DMS79 (cell line): ENCODE data around the gene PAIP2B.
"Not testable (repeated sequence)": the region's sequence is repeated elsewhere in the genome, so short reads cannot be mapped to it uniquely, and the experiment has no call there.

ENCODE experiments used
- DNase-seq: peaks from one replicate; lab custom pipeline; 2025; lab: John Stamatoyannopoulos, UW

PAIP2B gene

GRCh38 chr2:71216501-71216900 lies 10.4 kb downstream of the PAIP2B start:
- DNase-seq, result no peak

GRCh38 chr2:71215447-71215846 lies 11.5 kb downstream of the PAIP2B start:
- DNase-seq, result no peak

GRCh38 chr2:71212336-71212735 lies 14.6 kb downstream of the PAIP2B start:
- no peak for DNase-seq

GRCh38 chr2:71210292-71210691 lies 16.6 kb downstream of the PAIP2B start:
- no peak for DNase-seq

- DNase-seq, result no peak
Measured at GRCh38 chr2:71208756-71209155, 18.1 kb downstream of the PAIP2B start.

- DNase-seq, result no peak
Measured at GRCh38 chr2:71207601-71208000, 19.3 kb downstream of the PAIP2B start.

GRCh38 chr2:71206271-71206670 lies 20.6 kb downstream of the PAIP2B start:
- no peak for DNase-seq

GRCh38 chr2:71191570-71191943 lies 35.3 kb downstream of the PAIP2B start:
- no peak for DNase-seq

- no peak for DNase-seq
Measured at GRCh38 chr2:71190656-71191569, 36.0 kb downstream of the PAIP2B start.

- DNase-seq, result no peak
Measured at GRCh38 chr2:71187589-71187988, 39.3 kb downstream of the PAIP2B start.

GRCh38 chr2:71186973-71187372 lies 39.9 kb downstream of the PAIP2B start:
- DNase-seq, result no peak

- not testable (repeated sequence) for DNase-seq
Measured at GRCh38 chr2:71183306-71184115, 43.4 kb downstream of the PAIP2B start.

- no peak for DNase-seq
Measured at GRCh38 chr2:71181316-71181715, 45.6 kb downstream of the PAIP2B start.

GRCh38 chr2:71178836-71179235 lies 48.1 kb downstream of the PAIP2B start:
- peak; percentile 41 for DNase-seq

- DNase-seq, result no peak
Measured at GRCh38 chr2:71174207-71174606, 52.7 kb downstream of the PAIP2B start.

- DNase-seq, result no peak
Measured at GRCh38 chr2:71173096-71173495, 53.8 kb downstream of the PAIP2B start.

- no peak for DNase-seq
Measured at GRCh38 chr2:71166812-71167211, 60.1 kb downstream of the PAIP2B start.

- peak; percentile 10 for DNase-seq
Measured at GRCh38 chr2:71157124-71157793, 69.6 kb downstream of the PAIP2B start.

- peak; percentile 18 for DNase-seq
Measured at GRCh38 chr2:71156573-71156972, 70.3 kb downstream of the PAIP2B start.

GRCh38 chr2:71155846-71156245 lies 71.1 kb downstream of the PAIP2B start:
- DNase-seq, result no peak

GRCh38 chr2:71154798-71155197 lies 72.1 kb downstream of the PAIP2B start:
- DNase-seq, result no peak

GRCh38 chr2:71154279-71154678 lies 72.6 kb downstream of the PAIP2B start:
- DNase-seq, result no peak
